Measurements from ENCODE around the gene LCE3D. TPM values are rescaled to one million over a fixed set of nuclear protein-coding genes. Genes with fewer than 3 reads are reported as not detected.

LCE3D gene

DNA sequence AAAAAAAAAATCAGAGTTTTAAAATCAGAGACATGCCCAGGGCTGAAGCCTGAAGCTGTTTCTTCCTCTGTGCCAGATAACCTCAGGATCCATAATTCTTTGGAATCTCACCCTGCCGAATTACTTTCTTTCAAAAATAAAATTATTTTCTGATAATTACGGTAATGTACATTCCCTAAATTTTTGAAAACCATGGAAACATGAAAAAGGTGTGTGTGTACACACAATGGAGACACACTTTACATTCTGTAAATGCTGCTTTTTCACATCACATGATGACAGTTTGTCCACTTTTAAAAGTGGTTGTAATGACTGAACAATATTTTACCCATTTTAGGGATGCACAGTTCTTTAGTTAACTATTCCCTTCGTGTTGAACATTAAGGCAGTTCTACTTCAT, 44.5 kb downstream of the LCE3D start:
- H3K79me1 ChIP-seq (ENCODE audit: low read depth, low read length) = no peaks in the 10 kb centered on the region
- no peak overlapping the region for H2AFZ ChIP-seq (ENCODE audit: low read length)
- H3K27ac ChIP-seq (replicated peaks; ENCODE audit: low read length) = no peak overlapping the region
- H4K91ac ChIP-seq (ENCODE audit: low read depth, low read length, poor library complexity) = no peak overlapping the region
- H2AK5ac ChIP-seq (ENCODE audit: low read depth, low read length) = no peak overlapping the region
- H2BK15ac ChIP-seq (ENCODE audit: low read length) = no peak overlapping the region
- no peak overlapping the region for H3K23ac ChIP-seq (ENCODE audit: low read depth, low read length, poor library complexity)
- no peak overlapping the region for H3K4me3 ChIP-seq (ENCODE audit: low read length in 2 of 2)
- H3K9me3 ChIP-seq (replicated peaks in 1 of 2; ENCODE audit: control insufficient read depth in 2 of 2, insufficient read depth in 1 of 2, low read depth in 1 of 2, low read length in 2 of 2) = peaks cover 0 to 22% of the 10 kb centered on the region in 2 donors
- WGBS, 2 donors (ENCODE audit: extremely low coverage in 2 of 2, insufficient read length in 2 of 2, insufficient replicate concordance in 1 of 2) = no CpG with 5 or more reads among the region's 3 CpGs
- H3K14ac ChIP-seq (ENCODE audit: low read length) = no peak overlapping the region
- H2BK12ac ChIP-seq (ENCODE audit: low read length) = no peak overlapping the region
- no peak overlapping the region for H2BK120ac ChIP-seq (ENCODE audit: low read depth, low read length)
- H3K36me3 ChIP-seq (replicated peaks in 1 of 2; ENCODE audit: control insufficient read depth in 2 of 2, insufficient read depth in 2 of 2, low read length in 2 of 2) = no peaks in the 10 kb centered on the region
- H3K18ac ChIP-seq (ENCODE audit: low read length) = no peak overlapping the region
- H2BK5ac ChIP-seq (ENCODE audit: low read length) = no peak overlapping the region
- H3K4ac ChIP-seq (ENCODE audit: low read length) = no peak overlapping the region
- H3K4me1 ChIP-seq (ENCODE audit: control insufficient read depth in 2 of 2, insufficient read depth in 1 of 2, low read depth in 1 of 2, low read length in 2 of 2) = no peaks in the 10 kb centered on the region
- DNase-seq (ENCODE audit: low spot score) = no peak
- no peak overlapping the region for H4K8ac ChIP-seq (ENCODE audit: low read depth, low read length)
- no peaks in the 10 kb centered on the region for H3K27me3 ChIP-seq (ENCODE audit: control insufficient read depth in 3 of 3, insufficient read depth in 3 of 3, low read depth in 1 of 3, low read length in 3 of 3)
- H3K9ac ChIP-seq (ENCODE audit: low read depth, low read length, poor library complexity) = no peak overlapping the region
- no peak overlapping the region for H3K4me2 ChIP-seq (ENCODE audit: insufficient read depth, low read length, poor library complexity, severe bottlenecking)

- no peak overlapping the region for H3K23ac ChIP-seq (ENCODE audit: low read depth, low read length, poor library complexity)
- H2AK5ac ChIP-seq (ENCODE audit: low read depth, low read length) = no peak overlapping the region
- no peak overlapping the region for H3K4me2 ChIP-seq (ENCODE audit: insufficient read depth, low read length, poor library complexity, severe bottlenecking)
- H3K27ac ChIP-seq (replicated peaks; ENCODE audit: low read length) = no peak overlapping the region
- no peaks in the 10 kb centered on the region for H3K36me3 ChIP-seq (replicated peaks in 1 of 2; ENCODE audit: control insufficient read depth in 2 of 2, insufficient read depth in 2 of 2, low read length in 2 of 2)
- H2AFZ ChIP-seq (ENCODE audit: low read length) = no peak overlapping the region
- H2BK120ac ChIP-seq (ENCODE audit: low read depth, low read length) = no peak overlapping the region
- H4K91ac ChIP-seq (ENCODE audit: low read depth, low read length, poor library complexity) = no peak overlapping the region
- H2BK15ac ChIP-seq (ENCODE audit: low read length) = no peak overlapping the region
- H2BK5ac ChIP-seq (ENCODE audit: low read length) = no peak overlapping the region
- H2BK12ac ChIP-seq (ENCODE audit: low read length) = no peak overlapping the region
- no peaks in the 10 kb centered on the region for H3K27me3 ChIP-seq (ENCODE audit: control insufficient read depth in 3 of 3, insufficient read depth in 3 of 3, low read depth in 1 of 3, low read length in 3 of 3)
- no peak overlapping the region for H3K14ac ChIP-seq (ENCODE audit: low read length)
- H3K4me3 ChIP-seq (ENCODE audit: low read length in 2 of 2) = no peak overlapping the region
- H3K9me3 ChIP-seq (replicated peaks in 1 of 2; ENCODE audit: control insufficient read depth in 2 of 2, insufficient read depth in 1 of 2, low read depth in 1 of 2, low read length in 2 of 2) = peaks cover 0 to 20% of the 10 kb centered on the region in 2 donors
- H3K4me1 ChIP-seq (ENCODE audit: control insufficient read depth in 2 of 2, insufficient read depth in 1 of 2, low read depth in 1 of 2, low read length in 2 of 2) = no peaks in the 10 kb centered on the region
- DNase-seq (ENCODE audit: low spot score) = peak; percentile 2
- WGBS, 2 donors (ENCODE audit: extremely low coverage in 2 of 2, insufficient read length in 2 of 2, insufficient replicate concordance in 1 of 2) = no CpG with 5 or more reads among the region's 7 CpGs
- no peak overlapping the region for H3K4ac ChIP-seq (ENCODE audit: low read length)
- H4K8ac ChIP-seq (ENCODE audit: low read depth, low read length) = no peak overlapping the region
- H3K9ac ChIP-seq (ENCODE audit: low read depth, low read length, poor library complexity) = no peak overlapping the region
- H3K79me1 ChIP-seq (ENCODE audit: low read depth, low read length) = no peaks in the 10 kb centered on the region
- no peak overlapping the region for H3K18ac ChIP-seq (ENCODE audit: low read length)
These were observed 46.9 kb downstream of the LCE3D start for GRCh38 chr1:152533327-152533938.

Small RNA genes within 50 kb of the gene (small RNA-seq; reads per million reads assigned to genes)
- gene LCE3A (ENCODE audit: insufficient read depth) = not detected
- gene LCE3B (ENCODE audit: insufficient read depth) = not detected
